Prostate gland (tissue), 2 donors: ENCODE data around the gene PA2G4.
"Not testable (repeated sequence)": the region's sequence is repeated elsewhere in the genome, so short reads cannot be mapped to it uniquely, and the experiment has no call there.

Source experiments
- POLR2AphosphoS5 ChIP-seq: sonication (generic); formaldehyde crosslinking; IDR thresholded peaks from one replicate; pipeline ENCODE4 v1.6.1; 2017; ENCODE audit warnings: antibody characterized with exemption
- TF ChIP-seq, protein P1 (sequence below), 4 experiments: fragments of 200-600 bp in 2 of 4; fragments of 450-650 bp in 2 of 4; sonication (generic) in 2 of 4; IDR thresholded peaks; 1 replicate in 3 of 4; 2 replicates in 1 of 4; pipeline ENCODE4 v1.5.1; 2016 to 2019; ENCODE audit warnings: antibody characterized with exemption in 4 of 4, mild to moderate bottlenecking in 2 of 4, moderate library complexity in 2 of 4

DNA sequence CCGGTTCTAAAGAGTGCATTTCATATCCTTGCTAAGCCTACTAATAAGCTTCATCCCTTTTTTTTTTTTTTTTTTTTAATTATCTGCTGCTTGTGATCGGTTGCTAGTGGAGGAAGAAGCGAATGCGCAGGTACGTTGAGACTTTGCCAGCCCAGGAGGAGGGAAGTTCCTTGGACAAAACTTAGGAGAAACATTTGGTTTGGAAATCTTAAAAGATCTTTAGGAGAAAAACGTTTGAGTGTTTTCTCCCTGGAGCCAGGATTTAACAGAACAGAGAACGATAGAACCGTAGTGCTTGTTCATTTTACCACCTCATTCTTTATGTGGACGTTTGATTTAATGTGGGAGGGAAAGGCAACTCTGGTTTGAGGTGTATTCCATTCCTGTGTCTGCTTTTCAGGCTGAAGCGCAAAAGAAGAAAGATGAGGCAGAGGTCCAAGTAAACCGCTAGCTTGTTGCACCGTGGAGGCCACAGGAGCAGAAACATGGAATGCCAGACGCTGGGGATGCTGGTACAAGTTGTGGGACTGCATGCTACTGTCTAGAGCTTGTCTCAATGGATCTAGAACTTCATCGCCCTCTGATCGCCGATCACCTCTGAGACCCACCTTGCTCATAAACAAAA, 12.8 kb downstream of the PA2G4 start:
- TF ChIP-seq POLR2AphosphoS5: not testable (repeated sequence)
- TF ChIP-seq, protein P1, sequence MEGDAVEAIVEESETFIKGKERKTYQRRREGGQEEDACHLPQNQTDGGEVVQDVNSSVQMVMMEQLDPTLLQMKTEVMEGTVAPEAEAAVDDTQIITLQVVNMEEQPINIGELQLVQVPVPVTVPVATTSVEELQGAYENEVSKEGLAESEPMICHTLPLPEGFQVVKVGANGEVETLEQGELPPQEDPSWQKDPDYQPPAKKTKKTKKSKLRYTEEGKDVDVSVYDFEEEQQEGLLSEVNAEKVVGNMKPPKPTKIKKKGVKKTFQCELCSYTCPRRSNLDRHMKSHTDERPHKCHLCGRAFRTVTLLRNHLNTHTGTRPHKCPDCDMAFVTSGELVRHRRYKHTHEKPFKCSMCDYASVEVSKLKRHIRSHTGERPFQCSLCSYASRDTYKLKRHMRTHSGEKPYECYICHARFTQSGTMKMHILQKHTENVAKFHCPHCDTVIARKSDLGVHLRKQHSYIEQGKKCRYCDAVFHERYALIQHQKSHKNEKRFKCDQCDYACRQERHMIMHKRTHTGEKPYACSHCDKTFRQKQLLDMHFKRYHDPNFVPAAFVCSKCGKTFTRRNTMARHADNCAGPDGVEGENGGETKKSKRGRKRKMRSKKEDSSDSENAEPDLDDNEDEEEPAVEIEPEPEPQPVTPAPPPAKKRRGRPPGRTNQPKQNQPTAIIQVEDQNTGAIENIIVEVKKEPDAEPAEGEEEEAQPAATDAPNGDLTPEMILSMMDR (IDR thresholded peaks at IDR 0.05): not testable (repeated sequence)
